Uterus (tissue), 2 donors: ENCODE results near the gene CFAP53.

Source experiments
- CTCF ChIP-seq, 4 experiments: fragments of 200-600 bp in 2 of 4; fragments of 450-650 bp in 2 of 4; sonication (generic) in 2 of 4; IDR thresholded peaks; one replicate each; pipeline ENCODE4 v1.5.1; 2016 to 2019; ENCODE audit warnings: antibody characterized with exemption in 4 of 4, mild to moderate bottlenecking in 2 of 4, moderate library complexity in 1 of 4
- POLR2A ChIP-seq, 2 donors: fragments of 450-650 bp; IDR thresholded peaks; one replicate each; pipeline ENCODE4 v1.6.1; 2016; ENCODE audit warnings: antibody characterized with exemption in 2 of 2, mild to moderate bottlenecking in 1 of 2, moderate library complexity in 1 of 2

- TF ChIP-seq POLR2A (IDR thresholded peaks at IDR 0.05), result no peak
- TF ChIP-seq CTCF (IDR thresholded peaks at IDR 0.05), result no peak
Observed at GRCh38 chr18:50275503-50276036, 9.3 kb upstream of the CFAP53 start.
